GM23338 (cell line): ENCODE data around the gene GDPD5. TPM values are rescaled to one million over a fixed set of nuclear protein-coding genes. Genes with fewer than 3 reads are reported as not detected.

Experiments used
- ATAC-seq: fragments of 200-7000 bp; cut with Tn5 transposase; 3 replicates; pipeline ENCODE4 v1.9.1; 2020
- DNase-seq: peaks from one replicate; pipeline ENCODE4 v3.0.0-alpha.2; 2015; ENCODE audit warnings: low spot score
- H2AFZ ChIP-seq: fragments of 200-600 bp; sonication (generic); 2 replicates; pipeline ENCODE4 v1.8.0; 2016; ENCODE audit warnings: antibody characterized with exemption, mild to moderate bottlenecking, moderate library complexity
- H3F3A ChIP-seq: fragments of 200-600 bp; sonication (generic); replicated peaks from 2 replicates; pipeline ENCODE4 v1.8.0; 2017; ENCODE audit warnings: antibody characterized with exemption, mixed run types, low read depth
- H3K27ac ChIP-seq: fragments of 200-600 bp; sonication (generic); 2 replicates; pipeline ENCODE4 v1.6.1; 2016; ENCODE audit warnings: low read depth
- H3K27me3 ChIP-seq: fragments of 200-600 bp; sonication (generic); 2 replicates; pipeline ENCODE4 v1.8.0; 2016; ENCODE audit warnings: mild to moderate bottlenecking, mixed run types, moderate library complexity; ENCODE audit not compliant: insufficient read depth
- H3K36me3 ChIP-seq: fragments of 200-600 bp; sonication (generic); 2 replicates; pipeline ENCODE4 v1.8.0; 2016; ENCODE audit warnings: mild to moderate bottlenecking; ENCODE audit not compliant: insufficient read depth
- H3K4me1 ChIP-seq: fragments of 200-600 bp; sonication (generic); 2 replicates; pipeline ENCODE4 v1.8.0; 2016; ENCODE audit warnings: mild to moderate bottlenecking, moderate library complexity; ENCODE audit not compliant: insufficient read depth
- H3K4me2 ChIP-seq: fragments of 200-600 bp; sonication (generic); 2 replicates; pipeline ENCODE4 v1.7.1; 2017; ENCODE audit warnings: mixed run types
- H3K4me3 ChIP-seq: fragments of 200-600 bp; sonication (generic); 2 replicates; pipeline ENCODE4 v1.6.1; 2016; ENCODE audit warnings: mixed run types
- H3K79me2 ChIP-seq: fragments of 200-600 bp; sonication (generic); replicated peaks from 2 replicates; pipeline ENCODE4 v1.8.0; 2017; ENCODE audit warnings: mild to moderate bottlenecking; ENCODE audit not compliant: insufficient read depth
- H3K9me2 ChIP-seq: fragments of 200-600 bp; sonication (generic); 2 replicates; pipeline ENCODE4 v1.8.0; 2017; ENCODE audit not compliant: insufficient read depth
- H4K20me1 ChIP-seq: fragments of 200-600 bp; sonication (generic); replicated peaks from 2 replicates; pipeline ENCODE4 v1.8.0; 2017; ENCODE audit warnings: mild to moderate bottlenecking; ENCODE audit not compliant: insufficient read depth
- H3K27ac Mint-ChIP-seq: 2 replicates; pipeline ENCODE4 v1.8.0; 2020; ENCODE audit warnings: inconsistent platforms, mild to moderate bottlenecking, moderate library complexity, mixed read lengths
- H3K27me3 Mint-ChIP-seq: 3 replicates; pipeline ENCODE4 v1.8.0; 2022; ENCODE audit warnings: low read depth, mild to moderate bottlenecking, moderate library complexity, mixed read lengths, inconsistent platforms; ENCODE audit not compliant: insufficient read depth, poor library complexity
- H3K36me3 Mint-ChIP-seq: 3 replicates; pipeline ENCODE4 v1.8.0; 2021; ENCODE audit warnings: low read depth, mild to moderate bottlenecking, inconsistent platforms, moderate library complexity, mixed read lengths
- H3K4me1 Mint-ChIP-seq: 3 replicates; pipeline ENCODE4 v1.8.0; 2020; ENCODE audit warnings: mild to moderate bottlenecking, inconsistent platforms, mixed read lengths
- H3K4me3 Mint-ChIP-seq: 3 replicates; pipeline ENCODE4 v1.8.0; 2021; ENCODE audit warnings: moderate library complexity, mild to moderate bottlenecking, inconsistent platforms, mixed read lengths
- H3K9me3 Mint-ChIP-seq: 3 replicates; pipeline ENCODE4 v1.8.0; 2020; ENCODE audit warnings: moderate library complexity, mild to moderate bottlenecking, inconsistent platforms, mixed read lengths
- CTCF ChIP-seq, 2 experiments: fragments of 200-600 bp in 1 of 2; sonication (generic) in 1 of 2; conservative IDR thresholded peaks; 2 replicates each; pipeline versions ENCODE4 v1.5.1 to v1.6.1; 2016 to 2017; ENCODE audit warnings: antibody characterized with exemption in 2 of 2, low read depth in 2 of 2, mild to moderate bottlenecking in 2 of 2, moderate library complexity in 1 of 2
- EZH2phosphoT487 ChIP-seq: fragments of 200-600 bp; sonication (generic); IDR thresholded peaks from one replicate; pipeline ENCODE4 v1.8.1; 2018; ENCODE audit warnings: antibody characterized with exemption; ENCODE audit not compliant: unreplicated experiment
- NANOG ChIP-seq: IDR thresholded peaks from 2 replicates; pipeline ENCODE4 v1.6.1; 2016; ENCODE audit warnings: antibody characterized with exemption, borderline replicate concordance
- ZNF114 ChIP-seq: fragments of 250-450 bp; sonication (Bioruptor Pico); IDR thresholded peaks from 2 replicates; pipeline ENCODE4 v1.5.0; 2020; ENCODE audit warnings: mild to moderate bottlenecking, moderate library complexity
- ZNF462 ChIP-seq: fragments of 250-450 bp; sonication (Bioruptor Pico); IDR thresholded peaks from 2 replicates; pipeline ENCODE4 v1.5.0; 2020; ENCODE audit warnings: mild to moderate bottlenecking, moderate library complexity
- polyA plus RNA-seq: library from polyadenylated mRNA; unstranded; fragments of >200 nt; fragmentation: Nextera tagmentation; extraction: Ambion mirVana; gene quantifications from 2 replicates; pipeline ENCODE4 v1.2.1, GENCODE V29; 2016
- total RNA-seq: library from RNA; depleted of rRNA; stranded (reverse); fragments of >200 nt; shearing (Covaris generic); gene quantifications from 2 replicates; pipeline ENCODE4 v1.2.3, GENCODE V29; 2014

Gene GDPD5
- total and polyA plus RNA-seq, 2 experiments from 2014 or later, result 1.6 to 4.9 TPM

- TF ChIP-seq ZNF462 (CRISPR knock-in tag), result no peak
Observed at GRCh38 chr11:75453916-75454655, 71.7 kb downstream of the GDPD5 start (continued).

- Mint-ChIP-seq H3K4me3 (peak overlapping the region; percentile 46; the same call in 2 of the 3 replicates), H3K27me3 (peaks cover 17% of the 10 kb centered on the region), H3K9me3 (no peaks in the 10 kb centered on the region), H3K36me3 (no peaks in the 10 kb centered on the region), H3K4me1 (peaks cover 17% of the 10 kb centered on the region), H3K27ac (no peak overlapping the region)
- Histone ChIP-seq H3K4me3 (peak overlapping the region; percentile 52), H3K9me2 (no peaks in the 10 kb centered on the region), H2AFZ (peak overlapping the region; percentile 94), H3K36me3 (no peaks in the 10 kb centered on the region), H3K27me3 (peaks cover 6% of the 10 kb centered on the region), H4K20me1 (no peaks in the 10 kb centered on the region), H3K4me1 (no peaks in the 10 kb centered on the region; the same call in 1 of the 2 replicates), H3K4me2 (peak overlapping the region; percentile 82), H3K27ac (no peak overlapping the region), H3F3A (no peaks in the 10 kb centered on the region), H3K79me2 (no peaks in the 10 kb centered on the region)
- peak; percentile 89 for DNase-seq
- TF ChIP-seq ZNF114 (CRISPR knock-in tag), result no peak
- no peak for TF ChIP-seq EZH2phosphoT487
- TF ChIP-seq NANOG, result no peak
- peak; percentile 92 to 98 for TF ChIP-seq CTCF (conservative IDR thresholded peaks at IDR 0.05; ENCODE audit: low read depth in 2 of 2)
- ATAC-seq, result peak; percentile 93
Observed at GRCh38 chr11:75450826-75451821, 74.6 kb downstream of the GDPD5 start.
